H4 (cell line): ENCODE results near the gene SLC25A3. TPM values are rescaled to one million over a fixed set of nuclear protein-coding genes. Genes with fewer than 3 reads are reported as not detected.

ENCODE experiments used
- total RNA-seq: library from RNA; depleted of rRNA; stranded (reverse); fragments of >200 nt; shearing (Covaris generic); gene quantifications from 2 replicates; pipeline ENCODE4 v1.2.3, GENCODE V29; 2014; rRNA removed

SLC25A3 gene
- total RNA-seq, 1 experiment from 2014 or later = 800 TPM

Other genes with a start within 250 kb of the SLC25A3 start
- gene TMPO, start 78.1 kb upstream of the SLC25A3 start, total RNA-seq = 118 and 133 TPM in 2 replicates
- gene IKBIP, start 51.1 kb downstream of the SLC25A3 start, total RNA-seq = 34.3 and 37.6 TPM in 2 replicates
- 6.4 and 7.2 TPM in 2 replicates for gene APAF1, start 51.6 kb downstream of the SLC25A3 start, total RNA-seq